GM20431 (cell line): ENCODE measurements around the gene EIF4E1B.

ENCODE experiments used
- in situ Hi-C: fragments of 300-500 bp; cut with MseI, MboI; formaldehyde crosslinking; loops from one replicate; pipeline ENCODE4 v1.15.0; 2020; ENCODE audit warnings: low sequenced_read_pairs; ENCODE audit not compliant: unreplicated experiment

EIF4E1B gene

DNA sequence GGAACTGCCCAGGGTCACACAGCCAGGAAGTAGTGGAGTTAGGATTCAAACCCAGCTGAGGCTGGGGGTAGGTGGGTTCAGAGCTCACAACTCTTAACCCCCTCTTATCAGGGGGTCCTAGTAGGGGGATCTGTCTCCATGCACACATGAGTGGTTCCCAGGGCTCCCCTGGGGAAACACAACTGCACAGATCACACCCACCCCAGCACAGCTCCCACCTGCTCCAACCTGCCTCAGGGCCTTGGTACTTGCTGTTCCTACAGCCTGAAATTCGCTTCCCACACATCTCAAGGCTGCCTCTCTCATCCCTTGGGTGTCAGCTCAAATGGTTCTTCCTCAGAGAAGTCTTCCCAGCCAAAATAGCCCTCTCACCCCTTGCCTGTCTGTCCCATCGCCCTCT is 5.0 kb upstream of the EIF4E1B start:
- in situ Hi-C loops: no loop called here

DNA sequence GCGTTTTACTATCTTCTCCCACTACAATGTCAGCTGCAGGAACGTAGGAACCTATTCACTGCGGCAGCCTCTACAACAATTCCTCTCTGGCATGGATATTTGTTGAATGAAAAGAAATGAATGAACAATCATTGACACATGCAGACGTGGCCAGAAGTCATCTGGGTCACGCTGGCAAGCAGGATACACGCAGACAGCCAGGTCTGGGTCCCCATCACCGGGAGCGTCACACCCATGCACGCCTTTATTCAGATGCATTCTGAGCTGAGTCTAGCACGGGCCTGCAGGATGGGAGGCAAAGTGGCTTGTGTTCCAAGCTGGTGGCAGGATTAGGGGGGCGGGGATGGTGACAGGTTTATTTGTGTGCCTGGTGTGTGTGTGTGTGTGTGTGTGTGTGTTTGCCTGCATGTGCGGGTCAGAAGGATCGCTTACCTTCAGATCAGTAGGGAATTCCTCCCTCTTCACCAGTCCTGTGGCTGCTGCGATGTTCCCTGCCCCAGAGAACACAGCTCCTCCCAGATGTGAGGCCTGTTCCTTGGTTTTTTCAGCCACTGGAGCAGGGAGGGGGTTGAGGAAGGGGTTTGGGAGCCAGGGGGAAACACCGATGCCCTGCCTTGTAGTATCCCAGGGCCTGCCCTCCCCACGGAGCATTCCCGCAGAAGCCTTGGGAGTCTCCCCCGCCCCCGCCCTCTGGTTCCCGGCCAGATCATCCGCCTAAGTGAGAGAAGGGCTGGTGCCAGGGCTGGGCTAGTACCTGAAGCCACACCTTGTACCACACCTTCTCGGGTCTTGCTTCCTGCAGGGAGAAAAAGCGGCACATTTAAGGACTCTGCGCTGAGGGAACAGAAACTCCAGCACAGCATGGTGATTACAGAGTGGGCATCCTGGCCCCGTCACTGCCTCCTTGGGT is 4.3 kb upstream of the EIF4E1B start:
- in situ Hi-C loops: no loop called here

DNA sequence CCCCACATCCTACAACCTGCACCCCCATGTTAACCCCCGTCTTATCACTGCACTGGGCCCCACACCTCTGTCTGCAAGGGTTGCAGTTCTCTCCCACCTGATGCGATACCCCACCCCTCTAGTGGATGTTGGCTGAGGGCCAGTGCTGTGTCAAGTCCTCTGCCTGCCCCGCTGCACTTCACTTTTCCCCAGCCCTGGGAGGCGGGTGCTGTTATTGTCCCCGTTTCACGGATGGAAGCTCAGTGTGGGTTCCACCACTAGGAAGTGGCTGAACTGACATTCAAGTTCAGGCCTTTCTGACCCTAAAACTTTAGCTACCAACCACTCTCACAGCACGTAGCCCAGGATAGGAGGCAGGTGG is 3.6 kb upstream of the EIF4E1B start:
- in situ Hi-C loops: no loop called here

DNA sequence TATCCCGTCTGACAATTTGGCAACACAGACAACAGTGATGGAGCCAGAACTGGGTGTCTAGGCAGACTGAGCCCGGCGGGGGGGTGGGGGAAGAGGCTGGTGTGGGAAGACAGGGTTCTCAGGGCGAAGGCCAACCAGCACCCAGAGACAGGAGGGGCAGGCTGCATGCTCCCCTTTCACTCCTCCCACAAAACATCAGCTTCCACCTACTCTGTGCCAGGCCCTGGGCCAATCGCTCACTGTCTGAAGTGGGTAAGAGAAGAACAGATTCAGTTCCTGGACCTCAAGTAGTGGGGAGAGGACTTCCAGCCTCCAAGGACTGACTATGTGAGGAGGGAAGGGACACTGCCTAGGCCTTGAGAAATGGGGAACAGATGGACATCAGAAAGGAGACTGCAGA is 2.9 kb upstream of the EIF4E1B start:
- in situ Hi-C loops: no loop called here

DNA sequence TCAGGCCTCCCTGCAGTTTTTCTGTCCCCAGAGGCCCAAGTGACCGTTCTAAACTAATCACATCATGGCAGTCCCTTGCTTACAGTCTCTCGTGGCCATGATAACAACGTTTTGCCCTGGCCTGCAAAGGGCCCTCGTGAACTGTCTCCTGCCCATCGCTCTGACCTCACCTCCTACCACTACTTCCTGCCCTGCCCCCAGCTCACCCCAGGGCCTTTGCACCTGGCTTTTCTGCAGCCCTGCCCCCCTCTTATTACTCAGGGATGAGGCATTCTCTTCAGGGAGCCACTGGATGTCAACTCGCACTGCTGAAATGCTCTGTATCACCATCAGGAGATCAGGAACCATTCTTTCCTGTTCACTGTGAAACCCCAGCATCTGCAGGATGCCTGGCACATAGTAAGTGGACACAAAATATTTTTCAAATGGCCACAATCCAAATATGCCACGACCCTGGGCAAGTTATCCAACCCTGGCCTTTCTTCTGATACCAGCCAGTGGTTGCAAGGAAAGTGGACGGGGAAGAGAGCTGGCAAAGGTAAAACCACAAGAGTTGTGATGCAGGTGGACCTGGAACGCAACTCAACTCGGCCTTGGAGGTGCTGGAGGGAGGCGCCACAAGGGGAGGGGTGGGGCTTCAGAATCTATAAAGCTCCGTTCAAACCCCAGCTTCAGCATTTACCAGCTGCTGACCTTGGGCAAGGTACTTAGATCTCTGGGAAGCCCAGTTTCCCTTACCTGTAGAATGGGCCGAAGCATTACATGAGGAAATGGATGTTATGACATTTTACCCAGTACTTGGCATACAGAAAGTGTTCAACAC is 1.9 kb upstream of the EIF4E1B start:
- in situ Hi-C loops: no loop called here

DNA sequence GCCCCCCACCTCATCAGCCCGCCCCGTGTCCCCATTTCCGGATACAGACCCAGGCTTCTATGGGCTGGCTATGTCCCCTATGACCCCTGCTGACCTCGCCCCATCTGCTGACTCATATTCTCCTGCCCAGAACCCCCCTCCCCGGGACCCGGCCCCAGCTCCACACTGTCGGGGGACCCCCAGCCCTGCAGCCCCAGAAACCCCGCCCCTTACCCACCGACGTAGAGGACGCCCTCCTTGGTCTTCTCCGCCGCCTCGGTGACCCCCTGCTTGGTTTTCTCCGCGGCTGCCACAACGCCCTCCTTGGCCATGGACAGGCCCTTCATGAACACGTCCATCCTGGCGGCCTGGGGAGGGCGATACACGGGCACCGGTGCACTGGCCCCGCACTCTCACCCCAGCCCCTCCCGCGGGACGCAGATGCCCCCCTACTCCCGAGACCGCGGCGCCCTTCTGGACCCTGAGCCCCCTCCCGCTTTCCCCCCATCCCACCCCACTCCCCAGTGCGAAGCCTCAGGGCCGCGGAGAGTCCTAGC is 1.1 kb upstream of the EIF4E1B start:
- in situ Hi-C loops: no loop called here

GRCh38 chr5:176630681-176631222 is 277 bp downstream of the EIF4E1B start:
- in situ Hi-C loops: no loop called here

GRCh38 chr5:176631383-176632200 is 1.1 kb downstream of the EIF4E1B start:
- in situ Hi-C loops: no loop called here

GRCh38 chr5:176632745-176633144 is 2.3 kb downstream of the EIF4E1B start:
- in situ Hi-C loops: no loop called here

DNA sequence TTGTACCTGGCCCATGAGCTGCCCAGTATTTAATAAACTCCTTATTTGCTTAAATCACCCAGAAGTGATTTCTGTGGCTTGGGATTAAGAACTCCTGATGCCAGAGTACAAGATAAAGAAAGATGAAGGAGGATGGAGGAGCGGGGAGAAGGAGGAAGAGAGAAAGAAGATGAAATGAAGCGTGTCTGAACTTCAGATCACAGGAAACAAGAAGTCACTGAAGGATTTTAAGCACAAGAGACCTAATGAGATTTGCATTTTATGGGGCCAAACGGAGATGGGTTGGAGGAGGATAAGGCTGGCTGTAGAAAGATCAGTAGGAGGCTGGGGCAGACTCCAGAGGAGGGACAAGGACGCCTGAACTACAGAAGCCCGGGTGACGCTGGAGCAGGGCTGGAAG is 3.1 kb downstream of the EIF4E1B start:
- in situ Hi-C loops: no loop called here

DNA sequence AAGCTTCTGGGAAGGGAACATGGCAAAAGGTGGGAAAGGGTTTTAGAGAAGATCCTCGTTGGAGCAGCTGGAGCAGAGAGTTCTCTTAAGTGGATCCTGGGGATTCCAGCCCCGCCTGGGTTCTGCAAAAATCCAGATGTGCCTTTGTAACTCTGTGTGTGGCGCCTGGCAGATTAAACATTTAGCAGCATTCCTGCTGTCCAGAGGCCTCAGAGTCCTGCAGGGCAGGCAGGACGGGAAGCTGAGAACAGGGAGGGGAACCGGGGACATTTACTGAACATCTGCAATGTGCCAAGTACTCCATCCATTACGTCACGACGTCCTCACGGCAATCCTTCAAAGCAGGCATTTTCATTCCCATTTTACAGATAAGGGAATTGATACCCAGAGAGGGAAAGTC is 6.0 kb downstream of the EIF4E1B start:
- in situ Hi-C loops: no loop called here

GRCh38 chr5:176637556-176637955 is 7.1 kb downstream of the EIF4E1B start:
- in situ Hi-C loops: no loop called here

GRCh38 chr5:176638437-176638836 is 8.0 kb downstream of the EIF4E1B start:
- in situ Hi-C loops: no loop called here

DNA sequence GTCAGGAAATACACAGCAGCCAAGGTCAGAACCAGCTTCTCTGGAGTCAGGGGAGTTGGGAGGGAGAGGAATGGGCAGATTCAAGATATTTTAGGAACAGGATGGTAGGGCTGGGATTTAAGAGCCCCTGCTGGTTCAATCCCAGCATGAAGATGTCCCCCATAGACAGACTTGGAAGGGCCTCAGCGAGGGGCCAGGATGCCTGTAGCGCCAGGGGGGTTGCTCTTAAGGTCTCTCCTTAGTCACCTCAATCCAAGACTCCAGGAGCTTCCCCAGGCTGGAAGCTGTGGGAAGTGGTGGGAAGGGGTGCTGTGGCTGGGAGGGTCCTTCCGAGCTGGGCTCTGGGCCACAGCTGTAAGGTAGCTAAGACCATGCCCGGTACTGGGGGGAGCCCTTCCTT is 8.7 kb downstream of the EIF4E1B start:
- in situ Hi-C loops: no loop called here

- in situ Hi-C loops: no loop called here
Measured at GRCh38 chr5:176639981-176640380, 9.5 kb downstream of the EIF4E1B start.

DNA sequence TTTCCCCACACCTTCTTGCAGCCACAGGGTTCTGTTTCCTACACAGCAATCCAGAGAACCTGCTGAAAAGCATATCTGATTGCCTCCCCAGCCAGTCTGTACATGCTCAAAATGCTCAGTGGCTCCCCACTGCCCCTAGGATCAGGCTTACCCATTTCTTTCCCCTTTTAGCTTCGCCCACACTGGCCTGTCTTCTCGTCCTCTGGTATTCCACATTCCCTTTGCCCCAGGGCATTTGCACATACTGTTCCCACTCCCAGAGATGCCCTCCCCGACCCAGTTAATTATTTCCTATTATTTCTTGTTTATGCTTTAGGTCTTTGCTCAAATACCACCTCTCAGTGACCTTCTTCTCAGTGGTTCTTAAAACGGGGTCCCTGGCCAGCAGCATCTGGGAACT is 10.1 kb downstream of the EIF4E1B start:
- in situ Hi-C loops: no loop called here

- in situ Hi-C loops: no loop called here
Measured at GRCh38 chr5:176642675-176643490, 12.4 kb downstream of the EIF4E1B start.

GRCh38 chr5:176643491-176644219 is 13.2 kb downstream of the EIF4E1B start:
- in situ Hi-C loops: no loop called here
